Lower leg skin (tissue), 3 donors: Measurements from ENCODE around the gene TIAM2.

Experiments used
- POLR2A ChIP-seq, 2 donors: fragments of 450-650 bp; IDR thresholded peaks; one replicate each; pipeline ENCODE4 v1.6.1; 2016 to 2017; ENCODE audit warnings: antibody characterized with exemption in 2 of 2, mild to moderate bottlenecking in 1 of 2, moderate library complexity in 1 of 2
- TF ChIP-seq, protein P1 (sequence below), 3 donors: fragments of 450-650 bp; IDR thresholded peaks; one replicate each; pipeline ENCODE4 v1.5.1; 2016; ENCODE audit warnings: antibody characterized with exemption in 3 of 3, mild to moderate bottlenecking in 3 of 3, moderate library complexity in 2 of 3

GRCh38 chr6:155128977-155129376, 133.9 kb downstream of the TIAM2 start:
- TF ChIP-seq, protein P1, sequence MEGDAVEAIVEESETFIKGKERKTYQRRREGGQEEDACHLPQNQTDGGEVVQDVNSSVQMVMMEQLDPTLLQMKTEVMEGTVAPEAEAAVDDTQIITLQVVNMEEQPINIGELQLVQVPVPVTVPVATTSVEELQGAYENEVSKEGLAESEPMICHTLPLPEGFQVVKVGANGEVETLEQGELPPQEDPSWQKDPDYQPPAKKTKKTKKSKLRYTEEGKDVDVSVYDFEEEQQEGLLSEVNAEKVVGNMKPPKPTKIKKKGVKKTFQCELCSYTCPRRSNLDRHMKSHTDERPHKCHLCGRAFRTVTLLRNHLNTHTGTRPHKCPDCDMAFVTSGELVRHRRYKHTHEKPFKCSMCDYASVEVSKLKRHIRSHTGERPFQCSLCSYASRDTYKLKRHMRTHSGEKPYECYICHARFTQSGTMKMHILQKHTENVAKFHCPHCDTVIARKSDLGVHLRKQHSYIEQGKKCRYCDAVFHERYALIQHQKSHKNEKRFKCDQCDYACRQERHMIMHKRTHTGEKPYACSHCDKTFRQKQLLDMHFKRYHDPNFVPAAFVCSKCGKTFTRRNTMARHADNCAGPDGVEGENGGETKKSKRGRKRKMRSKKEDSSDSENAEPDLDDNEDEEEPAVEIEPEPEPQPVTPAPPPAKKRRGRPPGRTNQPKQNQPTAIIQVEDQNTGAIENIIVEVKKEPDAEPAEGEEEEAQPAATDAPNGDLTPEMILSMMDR (IDR thresholded peaks at IDR 0.05), result no peak
- no peak for TF ChIP-seq POLR2A (IDR thresholded peaks at IDR 0.05)
